HG03354 (cell line): ENCODE results near the gene MBTD1.

Experiments used
- ATAC-seq: cut with Tn5 transposase; IDR thresholded peaks from one replicate; pipeline ENCODE4 v1.9.1; 2021; ENCODE audit warnings: mild to moderate bottlenecking; ENCODE audit not compliant: unreplicated experiment, poor library complexity, severe bottlenecking

The MBTD1 gene

GRCh38 chr17:51155416-51155815 is 104.4 kb downstream of the MBTD1 start:
- no peak for ATAC-seq

GRCh38 chr17:51154176-51154575 is 105.7 kb downstream of the MBTD1 start:
- ATAC-seq: no peak

- peak; percentile 91 for ATAC-seq
Measured at GRCh38 chr17:51153210-51154072, 106.4 kb downstream of the MBTD1 start, which contains the start of gene NME1. Gene NME1, plus strand, starts transcription at chr17:51153559. Its CDS starts 2,096 bp downstream, at chr17:51155655.

GRCh38 chr17:51152766-51153209 is 107.1 kb downstream of the MBTD1 start:
- peak; percentile 1 for ATAC-seq

GRCh38 chr17:51150932-51151331 is 108.9 kb downstream of the MBTD1 start:
- no peak for ATAC-seq

GRCh38 chr17:51149163-51149562 is 110.7 kb downstream of the MBTD1 start:
- no peak for ATAC-seq

- no peak for ATAC-seq
Measured at GRCh38 chr17:51147650-51148049, 112.2 kb downstream of the MBTD1 start.

- ATAC-seq: no peak
Measured at GRCh38 chr17:51144266-51145022, 115.4 kb downstream of the MBTD1 start.

- no peak for ATAC-seq
Measured at GRCh38 chr17:51142597-51142996, 117.3 kb downstream of the MBTD1 start.

GRCh38 chr17:51135956-51136355 is 123.9 kb downstream of the MBTD1 start:
- ATAC-seq: no peak

- ATAC-seq: no peak
Measured at GRCh38 chr17:51133365-51133764, 126.5 kb downstream of the MBTD1 start.

- peak; percentile 75 for ATAC-seq
Measured at GRCh38 chr17:51132964-51133319, 126.9 kb downstream of the MBTD1 start.

- no peak for ATAC-seq
Measured at GRCh38 chr17:51128076-51128475, 131.8 kb downstream of the MBTD1 start.
